ENCODE measurements around the gene PPP3R1.

DNA sequence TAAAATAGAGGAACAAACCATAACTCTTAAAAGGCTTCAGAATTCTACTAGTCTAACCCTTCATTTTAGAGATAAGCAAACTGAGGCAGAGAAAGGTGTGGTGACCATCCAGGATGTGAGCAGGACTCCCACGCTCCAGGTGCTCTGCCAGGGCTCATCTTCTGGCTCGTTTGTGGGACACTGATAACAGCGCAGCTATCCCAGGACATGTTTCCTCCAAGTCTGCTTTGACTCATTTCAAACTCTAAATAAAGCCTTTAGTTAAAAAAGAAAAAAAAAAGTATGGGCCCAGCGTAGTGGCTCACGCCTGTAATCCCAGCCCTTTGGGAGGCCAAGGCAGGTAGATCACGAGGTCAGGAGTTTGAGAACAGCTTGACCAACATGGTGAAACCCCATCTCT, 39.0 kb upstream of the PPP3R1 start:
- TF ChIP-seq DPF2 (IDR thresholded peaks at IDR 0.05) = no peak
- TF ChIP-seq BHLHE40 (IDR thresholded peaks at IDR 0.05; ENCODE audit: borderline replicate concordance in 1 of 2, low read depth in 2 of 2, low read length in 1 of 2) = no peak
- no peak for TF ChIP-seq CHD2 (IDR thresholded peaks at IDR 0.05; ENCODE audit: borderline replicate concordance, low read depth, low read length)
- no peak for TF ChIP-seq PBX3 (IDR thresholded peaks at IDR 0.05; ENCODE audit: insufficient replicate concordance, low read depth, low read length)
- TF ChIP-seq, protein P1, sequence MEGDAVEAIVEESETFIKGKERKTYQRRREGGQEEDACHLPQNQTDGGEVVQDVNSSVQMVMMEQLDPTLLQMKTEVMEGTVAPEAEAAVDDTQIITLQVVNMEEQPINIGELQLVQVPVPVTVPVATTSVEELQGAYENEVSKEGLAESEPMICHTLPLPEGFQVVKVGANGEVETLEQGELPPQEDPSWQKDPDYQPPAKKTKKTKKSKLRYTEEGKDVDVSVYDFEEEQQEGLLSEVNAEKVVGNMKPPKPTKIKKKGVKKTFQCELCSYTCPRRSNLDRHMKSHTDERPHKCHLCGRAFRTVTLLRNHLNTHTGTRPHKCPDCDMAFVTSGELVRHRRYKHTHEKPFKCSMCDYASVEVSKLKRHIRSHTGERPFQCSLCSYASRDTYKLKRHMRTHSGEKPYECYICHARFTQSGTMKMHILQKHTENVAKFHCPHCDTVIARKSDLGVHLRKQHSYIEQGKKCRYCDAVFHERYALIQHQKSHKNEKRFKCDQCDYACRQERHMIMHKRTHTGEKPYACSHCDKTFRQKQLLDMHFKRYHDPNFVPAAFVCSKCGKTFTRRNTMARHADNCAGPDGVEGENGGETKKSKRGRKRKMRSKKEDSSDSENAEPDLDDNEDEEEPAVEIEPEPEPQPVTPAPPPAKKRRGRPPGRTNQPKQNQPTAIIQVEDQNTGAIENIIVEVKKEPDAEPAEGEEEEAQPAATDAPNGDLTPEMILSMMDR (IDR thresholded peaks at IDR 0.05 in 2 of 3, conservative IDR thresholded peaks at IDR 0.05 in 1 of 3; ENCODE audit: control insufficient read depth in 2 of 3, extremely low read depth in 1 of 3, insufficient read depth in 1 of 3, low read depth in 3 of 3, low read length in 3 of 3) = no peak

Data from GM12878 (cell line).